PC-9 (cell line): Measurements from ENCODE around the gene PPARA.

ENCODE experiments used
- EZH2 ChIP-seq: fragments of 200-600 bp; sonication (generic); IDR thresholded peaks from 2 replicates; pipeline ENCODE4 v1.8.0; 2017; ENCODE audit warnings: antibody characterized with exemption, low read depth
- TF ChIP-seq, protein P1 (sequence below): fragments of 200-600 bp; sonication (generic); conservative IDR thresholded peaks from 2 replicates; pipeline ENCODE4 v1.6.1; 2017; ENCODE audit warnings: mixed run types, antibody characterized with exemption, mild to moderate bottlenecking, moderate library complexity

DNA sequence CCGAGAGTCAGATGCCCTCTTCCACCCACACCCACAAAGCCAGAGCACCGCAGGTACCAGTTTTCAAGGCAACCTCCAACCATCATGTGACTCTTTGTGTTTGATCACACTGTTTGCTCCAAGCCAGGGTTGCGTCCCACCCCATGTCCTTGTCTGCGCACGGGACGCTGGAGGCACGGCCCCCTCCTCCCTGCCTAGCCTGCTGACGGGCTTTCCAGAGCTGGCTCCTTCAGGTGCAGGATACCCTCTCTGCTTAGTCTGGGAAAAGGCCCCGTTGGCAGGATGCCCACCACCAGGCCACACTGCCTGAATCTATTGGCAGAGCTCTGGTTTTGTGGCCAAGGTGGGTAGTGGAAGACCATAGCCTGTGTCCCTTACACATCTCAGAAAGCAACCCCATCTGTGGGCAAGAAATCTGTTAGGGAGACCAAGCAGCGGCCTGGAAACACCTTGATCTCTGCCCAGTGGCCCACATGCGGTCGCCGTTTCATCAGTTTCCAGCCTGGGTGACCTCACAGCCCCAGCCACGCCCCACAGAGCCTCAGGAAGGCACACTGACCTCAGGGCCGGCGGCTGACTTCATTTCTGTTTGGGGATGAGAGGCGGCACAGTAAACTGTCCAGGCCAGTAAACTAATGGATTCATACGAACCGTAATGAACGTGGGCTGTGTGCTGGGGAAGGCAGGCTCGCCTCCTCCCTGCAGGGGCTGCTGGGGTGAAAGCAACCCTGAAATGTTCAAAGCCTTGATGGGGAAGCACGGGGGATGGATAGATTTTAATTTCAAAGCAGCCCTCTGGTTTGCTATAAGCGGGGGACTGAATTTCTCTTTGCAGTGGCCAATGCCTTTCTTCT is 73.9 kb downstream of the PPARA start:
- TF ChIP-seq, protein P1, sequence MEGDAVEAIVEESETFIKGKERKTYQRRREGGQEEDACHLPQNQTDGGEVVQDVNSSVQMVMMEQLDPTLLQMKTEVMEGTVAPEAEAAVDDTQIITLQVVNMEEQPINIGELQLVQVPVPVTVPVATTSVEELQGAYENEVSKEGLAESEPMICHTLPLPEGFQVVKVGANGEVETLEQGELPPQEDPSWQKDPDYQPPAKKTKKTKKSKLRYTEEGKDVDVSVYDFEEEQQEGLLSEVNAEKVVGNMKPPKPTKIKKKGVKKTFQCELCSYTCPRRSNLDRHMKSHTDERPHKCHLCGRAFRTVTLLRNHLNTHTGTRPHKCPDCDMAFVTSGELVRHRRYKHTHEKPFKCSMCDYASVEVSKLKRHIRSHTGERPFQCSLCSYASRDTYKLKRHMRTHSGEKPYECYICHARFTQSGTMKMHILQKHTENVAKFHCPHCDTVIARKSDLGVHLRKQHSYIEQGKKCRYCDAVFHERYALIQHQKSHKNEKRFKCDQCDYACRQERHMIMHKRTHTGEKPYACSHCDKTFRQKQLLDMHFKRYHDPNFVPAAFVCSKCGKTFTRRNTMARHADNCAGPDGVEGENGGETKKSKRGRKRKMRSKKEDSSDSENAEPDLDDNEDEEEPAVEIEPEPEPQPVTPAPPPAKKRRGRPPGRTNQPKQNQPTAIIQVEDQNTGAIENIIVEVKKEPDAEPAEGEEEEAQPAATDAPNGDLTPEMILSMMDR: no peak
- no peak for TF ChIP-seq EZH2
